NCI-H345 treated with DMSO at 0.1 percent for 48 hours (cell line): ENCODE measurements around the gene MKNK1.
A peak's percentile ranks its signal among the peaks of the same experiment; 100 is the strongest.

Experiments used
- DNase-seq: peaks from one replicate; lab custom pipeline; 2025; ENCODE audit not compliant: unreplicated experiment; lab: John Stamatoyannopoulos, UW

The MKNK1 gene

GRCh38 chr1:46568461-46568891 lies 35.6 kb downstream of the MKNK1 start:
- DNase-seq = no peak

- DNase-seq = no peak
These were observed 40.7 kb downstream of the MKNK1 start for GRCh38 chr1:46563341-46563740.

GRCh38 chr1:46562498-46562897 lies 41.6 kb downstream of the MKNK1 start:
- no peak for DNase-seq

- no peak for DNase-seq
These were observed 45.1 kb downstream of the MKNK1 start for GRCh38 chr1:46558966-46559365.

- no peak for DNase-seq
These were observed 45.7 kb downstream of the MKNK1 start for GRCh38 chr1:46558141-46558963.

- DNase-seq = no peak
These were observed 46.7 kb downstream of the MKNK1 start for GRCh38 chr1:46557403-46557802.

GRCh38 chr1:46556822-46557221 lies 47.2 kb downstream of the MKNK1 start:
- DNase-seq = no peak

GRCh38 chr1:46555826-46556619 lies 48.0 kb downstream of the MKNK1 start:
- DNase-seq = no peak

GRCh38 chr1:46554597-46555381 lies 49.3 kb downstream of the MKNK1 start:
- no peak for DNase-seq

GRCh38 chr1:46554236-46554596 lies 49.9 kb downstream of the MKNK1 start:
- no peak for DNase-seq

GRCh38 chr1:46553506-46553905 lies 50.6 kb downstream of the MKNK1 start:
- DNase-seq = no peak

- no peak for DNase-seq
These were observed 51.5 kb downstream of the MKNK1 start for GRCh38 chr1:46552357-46553237.

- DNase-seq = no peak
These were observed 52.4 kb downstream of the MKNK1 start, which contains the start of gene KNCN for GRCh38 chr1:46551597-46552095. TSS of gene KNCN (minus strand) at chr1:46551647. CDS start at chr1:46551215, 432 bp downstream.

- no peak for DNase-seq
These were observed 53.3 kb downstream of the MKNK1 start for GRCh38 chr1:46550751-46551231.

- DNase-seq = no peak
These were observed 54.1 kb downstream of the MKNK1 start for GRCh38 chr1:46549697-46550681.

GRCh38 chr1:46547481-46548383 lies 56.3 kb downstream of the MKNK1 start:
- peak; percentile 17 for DNase-seq

- DNase-seq = no peak
These were observed 57.9 kb downstream of the MKNK1 start for GRCh38 chr1:46546210-46546609.

- no peak for DNase-seq
These were observed 58.3 kb downstream of the MKNK1 start for GRCh38 chr1:46545784-46546183.
